GM20000 (cell line): ENCODE results near the gene PLAC1.

Source experiments
- DNase-seq: peaks from one replicate; pipeline ENCODE4 v3.0.0; 2012; ENCODE audit warnings: low spot score
- TF ChIP-seq, protein P1 (sequence below): IDR thresholded peaks from 2 replicates; pipeline ENCODE4 v1.5.1; 2012; ENCODE audit warnings: mild to moderate bottlenecking, control low read depth; ENCODE audit errors: extremely low read depth, missing control alignments

The PLAC1 gene

DNA sequence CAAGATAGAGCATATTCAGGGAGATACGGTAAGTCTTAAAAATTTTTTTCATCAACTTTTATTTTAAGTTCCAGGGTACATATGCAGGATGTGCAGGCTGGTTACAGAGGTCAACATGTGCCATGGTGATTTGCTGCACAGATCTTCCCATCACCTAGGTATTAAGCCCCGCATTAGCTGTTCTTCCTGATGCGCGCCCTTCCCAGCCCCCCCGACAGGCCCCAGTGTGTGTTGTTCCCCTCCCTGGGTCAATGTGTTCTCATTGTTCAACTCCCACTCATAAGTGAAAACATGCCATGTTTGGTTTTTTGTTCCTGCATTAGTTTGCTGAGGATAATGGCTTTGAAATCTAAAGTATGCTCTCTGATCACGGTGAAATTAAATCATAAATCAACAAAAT is 134.1 kb downstream of the PLAC1 start:
- no peak for DNase-seq
- TF ChIP-seq, protein P1, sequence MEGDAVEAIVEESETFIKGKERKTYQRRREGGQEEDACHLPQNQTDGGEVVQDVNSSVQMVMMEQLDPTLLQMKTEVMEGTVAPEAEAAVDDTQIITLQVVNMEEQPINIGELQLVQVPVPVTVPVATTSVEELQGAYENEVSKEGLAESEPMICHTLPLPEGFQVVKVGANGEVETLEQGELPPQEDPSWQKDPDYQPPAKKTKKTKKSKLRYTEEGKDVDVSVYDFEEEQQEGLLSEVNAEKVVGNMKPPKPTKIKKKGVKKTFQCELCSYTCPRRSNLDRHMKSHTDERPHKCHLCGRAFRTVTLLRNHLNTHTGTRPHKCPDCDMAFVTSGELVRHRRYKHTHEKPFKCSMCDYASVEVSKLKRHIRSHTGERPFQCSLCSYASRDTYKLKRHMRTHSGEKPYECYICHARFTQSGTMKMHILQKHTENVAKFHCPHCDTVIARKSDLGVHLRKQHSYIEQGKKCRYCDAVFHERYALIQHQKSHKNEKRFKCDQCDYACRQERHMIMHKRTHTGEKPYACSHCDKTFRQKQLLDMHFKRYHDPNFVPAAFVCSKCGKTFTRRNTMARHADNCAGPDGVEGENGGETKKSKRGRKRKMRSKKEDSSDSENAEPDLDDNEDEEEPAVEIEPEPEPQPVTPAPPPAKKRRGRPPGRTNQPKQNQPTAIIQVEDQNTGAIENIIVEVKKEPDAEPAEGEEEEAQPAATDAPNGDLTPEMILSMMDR = no peak

DNA sequence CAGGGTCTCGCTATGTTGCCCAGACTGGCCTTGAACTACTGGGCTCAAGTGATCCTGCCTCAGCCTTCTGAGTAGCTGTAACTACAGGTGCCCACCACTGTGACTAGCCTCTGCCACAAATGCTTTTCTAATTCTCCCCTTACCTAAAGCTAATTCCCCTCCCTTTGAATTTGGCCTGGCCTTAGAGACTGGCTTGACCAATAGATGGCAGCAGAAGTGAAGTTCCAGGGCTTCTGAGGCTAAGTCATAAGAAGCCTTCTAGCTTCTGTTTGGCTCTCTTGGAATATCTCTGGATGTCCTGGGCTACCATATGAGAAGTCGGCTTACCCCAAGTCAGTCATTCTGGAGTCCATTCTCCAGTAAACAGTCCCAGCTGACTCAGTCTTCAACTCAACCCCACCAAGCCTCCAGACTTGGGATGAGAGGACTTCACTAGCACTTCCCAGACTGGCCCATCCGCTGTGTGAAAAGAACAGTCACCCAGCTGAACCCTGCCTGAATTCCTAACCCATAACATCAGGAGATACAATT is 137.3 kb downstream of the PLAC1 start:
- peak; percentile 21 for DNase-seq
- TF ChIP-seq, protein P1 = peak; percentile 37
